Stimulated activated CD8-positive, alpha-beta memory T cell treated with anti-CD3 and anti-CD28 coated beads, Interleukin-4, amount 100 ng/mL, for 1 hour (primary cell): ENCODE data around the gene SDK2.

Experiments
- DNase-seq, 2 donors: peaks; one replicate each; pipeline ENCODE4 v3.0.0-alpha.2; 2020; ENCODE audit warnings: low read depth in 2 of 2, low spot score in 1 of 2

The SDK2 gene

GRCh38 chr17:73519011-73519410, 125.2 kb downstream of the SDK2 start:
- no peak for DNase-seq

GRCh38 chr17:73516431-73516830, 127.8 kb downstream of the SDK2 start:
- no peak for DNase-seq

GRCh38 chr17:73514146-73514863, 129.9 kb downstream of the SDK2 start:
- DNase-seq = no peak

- no peak for DNase-seq
These were observed 130.8 kb downstream of the SDK2 start for GRCh38 chr17:73513426-73513825.

- DNase-seq = no peak
These were observed 132.5 kb downstream of the SDK2 start for GRCh38 chr17:73511719-73512115.

- no peak for DNase-seq
These were observed 133.1 kb downstream of the SDK2 start for GRCh38 chr17:73510981-73511718.

GRCh38 chr17:73508931-73509605, 135.2 kb downstream of the SDK2 start:
- DNase-seq = no peak

GRCh38 chr17:73508057-73508930, 136.0 kb downstream of the SDK2 start:
- DNase-seq = no peak

GRCh38 chr17:73506470-73507435, 137.5 kb downstream of the SDK2 start:
- DNase-seq = no peak

GRCh38 chr17:73503560-73503959, 140.7 kb downstream of the SDK2 start:
- no peak for DNase-seq

- DNase-seq = no peak
These were observed 143.7 kb downstream of the SDK2 start for GRCh38 chr17:73500414-73500999.

GRCh38 chr17:73498886-73499554, 145.2 kb downstream of the SDK2 start:
- no peak for DNase-seq

- no peak for DNase-seq
These were observed 146.1 kb downstream of the SDK2 start for GRCh38 chr17:73498176-73498575.

GRCh38 chr17:73497721-73498120, 146.5 kb downstream of the SDK2 start:
- DNase-seq = no peak

- no peak for DNase-seq
These were observed 148.0 kb downstream of the SDK2 start for GRCh38 chr17:73496232-73496631.

GRCh38 chr17:73495641-73496040, 148.6 kb downstream of the SDK2 start:
- DNase-seq = no peak

GRCh38 chr17:73494950-73495349, 149.3 kb downstream of the SDK2 start:
- DNase-seq = no peak

- no peak for DNase-seq
These were observed 150.0 kb downstream of the SDK2 start for GRCh38 chr17:73493956-73494926.
